NCI-H446 treated with DMSO at 0.1 percent for 48 hours (cell line): ENCODE data around the gene DDAH1.
A peak's percentile ranks its signal among the peaks of the same experiment; 100 is the strongest.

Experiments
- DNase-seq: peaks from one replicate; lab custom pipeline; 2025; lab: John Stamatoyannopoulos, UW

Gene DDAH1

DNA sequence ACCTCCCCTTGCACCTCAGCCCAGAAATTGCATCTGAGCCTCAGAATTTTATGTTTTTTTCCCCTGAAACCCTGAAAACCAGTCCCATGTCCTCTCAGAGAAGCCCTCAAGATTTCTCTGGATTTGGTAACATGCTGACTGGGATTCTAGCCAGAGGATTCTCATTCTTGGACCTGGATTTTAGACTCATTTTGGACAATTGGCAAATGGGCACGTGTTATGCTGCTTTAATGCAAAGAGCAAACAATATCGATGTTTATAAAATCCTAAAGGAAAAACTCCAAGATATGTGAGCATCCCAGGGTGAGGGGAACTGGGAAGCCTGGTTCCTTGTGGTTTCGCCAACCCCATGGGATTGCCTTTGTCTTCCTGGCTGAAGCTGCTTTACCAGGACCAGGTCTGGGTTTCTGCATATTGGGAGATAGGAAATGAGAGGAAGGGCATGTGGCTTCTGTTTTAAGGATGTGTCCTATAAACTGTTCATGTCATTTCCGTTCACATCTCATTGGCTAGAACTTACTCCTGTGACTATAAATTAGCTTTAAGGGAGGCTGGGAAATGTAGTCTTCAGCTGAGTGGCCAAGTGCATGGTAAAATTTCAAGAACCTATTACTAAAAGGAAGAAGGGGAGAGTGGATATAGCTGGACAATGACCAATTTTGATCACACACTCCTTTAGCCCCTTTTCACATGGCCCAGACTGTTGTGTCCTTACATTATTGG lies 161.4 kb downstream of the DDAH1 start:
- peak; percentile 23 for DNase-seq

- no peak for DNase-seq
Measured at GRCh38 chr1:85300140-85300539, 164.8 kb downstream of the DDAH1 start.

- no peak for DNase-seq
Measured at GRCh38 chr1:85297855-85298629, 166.9 kb downstream of the DDAH1 start.

GRCh38 chr1:85297538-85297854 lies 167.5 kb downstream of the DDAH1 start:
- DNase-seq = no peak

DNA sequence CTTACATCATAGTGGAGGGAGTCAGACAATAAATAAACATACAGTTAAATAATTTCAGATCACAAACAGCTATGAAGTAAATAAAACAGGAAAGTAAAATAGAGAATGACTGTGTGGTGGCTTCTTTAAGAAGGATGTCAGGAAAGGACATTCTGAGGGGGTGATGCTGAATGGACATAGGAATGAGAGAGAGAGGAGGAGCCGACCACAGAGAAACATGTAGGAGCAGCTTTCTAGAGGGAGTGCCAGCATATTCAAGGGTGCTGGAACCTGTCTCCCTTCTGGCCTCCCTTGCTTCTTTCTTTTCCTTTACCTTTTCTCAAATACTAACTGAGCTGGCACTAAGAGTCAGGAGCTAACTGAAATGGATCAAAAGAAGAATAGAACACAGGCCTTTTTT lies 168.0 kb downstream of the DDAH1 start:
- DNase-seq = no peak

- DNase-seq = no peak
Measured at GRCh38 chr1:85295654-85296053, 169.3 kb downstream of the DDAH1 start.

GRCh38 chr1:85295006-85295431 lies 169.9 kb downstream of the DDAH1 start:
- DNase-seq = no peak

GRCh38 chr1:85290826-85291225 lies 174.1 kb downstream of the DDAH1 start:
- no peak for DNase-seq

DNA sequence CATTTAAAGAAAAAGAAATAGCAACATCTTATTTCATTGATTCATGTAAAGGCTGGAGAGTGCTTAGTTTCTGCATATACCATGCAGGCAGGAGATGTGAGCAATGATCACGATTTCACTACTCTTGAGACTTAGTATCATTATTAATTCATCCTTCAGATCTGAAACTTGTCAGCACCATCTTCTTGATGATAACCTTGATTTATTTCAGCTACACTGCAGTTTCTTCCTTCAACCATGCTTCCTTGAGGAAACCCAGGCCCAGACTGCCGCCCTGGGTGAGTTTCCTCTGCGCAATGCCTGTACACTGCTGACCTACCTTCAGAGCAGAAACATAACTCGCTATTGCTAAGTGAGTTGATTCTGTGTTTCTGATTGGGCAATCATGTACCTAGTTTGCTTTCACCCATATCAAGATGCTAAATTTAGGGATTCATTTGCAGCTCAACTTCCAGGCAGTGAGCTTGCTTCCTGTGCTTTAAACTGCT lies 175.1 kb downstream of the DDAH1 start:
- no peak for DNase-seq

DNA sequence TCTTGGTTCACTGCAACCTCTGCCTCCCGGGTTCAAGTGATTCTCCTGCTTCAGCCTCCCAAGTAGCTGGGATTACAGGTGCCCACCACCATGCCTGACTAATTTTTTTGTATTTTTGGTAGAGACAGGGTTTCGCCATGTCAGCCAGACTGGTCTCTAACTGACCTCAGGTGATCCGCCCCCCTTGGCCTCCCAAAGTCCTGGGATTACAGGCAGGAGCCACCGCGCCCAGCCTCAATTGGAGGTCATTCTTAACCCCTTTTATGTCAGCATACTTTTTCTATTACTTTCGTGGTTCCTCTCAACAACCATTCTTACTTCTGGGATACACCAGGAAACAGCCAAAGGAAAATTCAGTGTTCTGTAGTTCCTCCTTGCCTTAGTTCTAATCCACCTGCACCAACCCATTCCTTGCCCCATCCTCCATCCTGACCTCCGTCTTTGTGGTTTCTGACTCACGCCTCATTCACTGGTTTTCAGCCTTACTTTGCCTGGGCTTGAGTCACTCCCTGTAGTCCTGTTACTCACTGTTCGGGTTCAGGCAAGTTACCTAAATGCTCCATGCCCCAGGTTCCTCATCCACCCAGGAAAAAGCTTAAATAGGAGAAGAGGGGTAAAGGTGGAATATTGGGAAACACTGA lies 175.6 kb downstream of the DDAH1 start:
- no peak for DNase-seq

DNA sequence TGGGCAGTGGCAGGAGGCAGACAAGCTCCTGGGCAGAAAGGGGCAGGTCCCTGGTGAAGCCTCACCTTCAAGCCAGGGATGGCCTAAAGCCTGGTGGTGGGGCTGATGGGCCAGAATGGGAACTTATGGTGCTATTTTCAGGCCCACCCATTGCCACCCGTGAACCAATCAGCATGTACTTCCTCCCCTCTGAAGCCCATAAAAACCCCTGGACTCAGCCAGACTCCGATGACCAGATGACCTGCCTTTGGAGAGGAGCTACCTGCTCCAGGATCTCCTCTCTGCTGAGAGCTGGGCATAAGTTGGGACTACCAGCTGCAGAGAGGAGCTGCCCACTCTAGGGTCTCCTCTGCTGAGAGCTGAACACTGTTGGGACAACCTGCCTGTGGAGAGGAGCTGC lies 180.8 kb downstream of the DDAH1 start:
- no peak for DNase-seq

- DNase-seq = peak; percentile 15
Measured at GRCh38 chr1:85283475-85284199, 181.3 kb downstream of the DDAH1 start.

GRCh38 chr1:85282424-85282823 lies 182.5 kb downstream of the DDAH1 start:
- DNase-seq = no peak

DNA sequence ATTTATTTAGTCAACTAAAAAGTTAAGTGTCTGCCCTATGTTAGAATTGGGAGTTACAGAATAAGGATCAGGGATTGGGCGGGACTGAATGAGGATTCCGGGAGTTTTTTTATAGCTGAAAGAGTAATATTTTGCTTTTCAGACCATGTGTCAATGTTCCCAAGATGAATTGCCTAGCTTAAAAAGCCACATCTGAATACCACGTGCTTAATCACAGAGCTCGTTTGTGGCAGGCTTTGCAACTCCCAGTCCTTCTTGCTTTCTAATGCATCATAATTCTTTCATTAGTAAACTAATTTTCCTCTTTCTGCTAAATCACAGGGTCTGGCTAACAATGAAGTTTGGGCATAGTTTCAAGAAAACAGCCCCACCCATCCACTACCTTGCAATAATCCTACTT lies 184.3 kb downstream of the DDAH1 start:
- no peak for DNase-seq

GRCh38 chr1:85279458-85280080 lies 185.4 kb downstream of the DDAH1 start:
- DNase-seq = no peak

DNA sequence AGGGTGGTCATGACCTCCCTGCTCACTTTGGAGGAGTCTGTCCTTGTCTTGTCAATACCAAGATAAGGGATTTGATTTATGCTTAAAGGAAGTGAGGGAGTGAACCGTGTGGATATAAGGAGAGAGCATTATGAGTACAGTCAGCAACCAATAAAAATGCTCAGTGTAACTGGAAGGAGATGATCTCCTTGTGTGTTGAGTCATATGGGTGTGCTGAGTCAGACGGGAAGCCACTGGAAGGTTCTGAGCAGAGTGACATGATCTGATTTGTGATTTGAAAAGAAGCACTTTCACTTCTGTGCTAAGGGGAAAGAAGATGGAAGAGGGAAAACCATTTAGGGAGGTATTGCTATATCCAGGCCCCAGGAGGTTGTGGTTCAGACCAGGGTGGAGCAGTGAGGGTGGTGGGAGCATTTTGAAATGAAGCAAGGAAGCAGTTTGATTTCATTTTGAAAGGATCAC lies 186.1 kb downstream of the DDAH1 start:
- DNase-seq = no peak

DNA sequence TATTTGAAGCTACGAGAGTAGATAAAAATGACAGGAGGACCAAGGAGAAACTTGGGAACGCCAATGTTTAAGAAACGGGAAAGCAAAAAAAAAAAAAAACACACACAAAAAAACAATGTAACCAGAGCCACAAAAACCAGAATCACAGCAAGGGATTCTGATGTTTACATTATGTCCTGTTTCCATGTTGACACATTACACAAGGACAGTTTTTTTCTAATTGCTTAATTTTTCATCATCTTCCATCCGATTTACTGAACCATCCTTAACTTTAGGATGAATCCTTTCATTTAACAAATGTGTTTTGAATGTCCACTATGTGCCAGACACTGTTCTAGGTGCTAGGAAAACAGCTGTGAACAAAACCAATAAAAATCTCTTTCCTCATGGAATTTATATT lies 187.2 kb downstream of the DDAH1 start:
- DNase-seq = no peak

DNA sequence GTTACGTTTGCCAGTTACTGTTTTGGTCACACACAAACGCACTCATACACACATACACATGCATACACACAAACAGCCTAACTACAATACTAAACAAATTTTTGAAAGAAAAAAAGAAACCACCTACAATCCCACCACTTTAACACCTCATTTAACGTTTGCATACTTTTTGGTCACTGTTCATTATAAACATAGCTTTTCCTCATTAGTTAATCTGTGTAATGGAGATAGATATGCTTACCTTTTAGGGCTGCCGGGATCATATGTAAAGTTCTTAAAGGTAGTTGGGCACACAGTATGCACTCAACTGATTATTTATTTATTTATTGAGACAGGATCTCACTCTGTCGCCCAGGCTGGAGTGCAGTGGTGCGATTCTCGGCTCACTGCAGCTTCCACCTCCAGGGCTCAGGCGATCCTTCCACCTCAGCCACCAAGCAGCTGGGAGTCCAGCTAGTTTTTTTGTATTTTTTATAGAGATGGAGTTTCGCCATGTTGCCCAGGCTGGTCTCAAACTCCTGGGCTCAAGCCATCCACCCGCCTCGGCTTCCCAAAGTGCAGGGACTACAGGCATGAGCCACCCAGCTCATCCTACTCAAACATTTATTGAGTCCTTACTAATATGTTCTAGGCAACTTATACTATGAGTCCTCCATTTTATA lies 187.8 kb downstream of the DDAH1 start:
- no peak for DNase-seq

DNA sequence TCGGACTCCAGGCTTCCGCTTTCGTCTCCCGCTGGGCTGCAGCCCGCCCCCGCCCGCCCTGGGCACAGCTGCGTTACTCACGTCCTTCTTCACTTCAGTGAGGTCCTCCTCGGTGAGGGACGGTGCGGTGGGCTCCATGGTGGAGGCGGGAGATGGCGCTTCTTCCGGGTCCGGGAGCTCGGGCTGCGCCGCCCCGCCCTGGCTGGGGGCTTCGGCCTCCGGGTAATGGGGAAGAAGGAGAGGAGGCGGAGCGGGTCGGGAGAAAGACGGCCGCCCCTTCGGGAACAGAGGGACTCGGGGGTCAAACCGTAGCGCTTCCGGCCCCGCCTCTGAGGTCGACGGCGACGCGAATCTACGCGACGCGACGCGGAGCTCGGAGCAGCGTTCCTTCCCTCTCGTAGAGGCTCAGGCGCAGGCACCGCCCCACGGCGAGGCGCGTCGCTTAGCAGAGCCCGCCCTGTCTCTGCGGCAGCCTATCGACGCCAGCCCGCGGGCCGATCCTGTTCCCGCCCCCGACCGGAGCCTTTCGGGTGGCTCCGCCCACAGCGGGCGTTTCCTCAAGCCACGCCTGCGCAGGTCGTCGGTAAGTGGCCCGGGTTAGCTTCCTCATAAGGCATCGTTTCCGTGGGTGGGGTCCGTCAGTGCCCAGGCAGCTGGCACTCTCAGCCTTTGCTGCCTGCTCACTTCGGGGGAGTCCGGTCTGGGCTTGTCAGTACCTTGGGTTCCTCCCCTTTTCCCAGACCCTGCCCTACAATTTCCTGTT lies 188.6 kb downstream of the DDAH1 start, which contains the start of gene BCL10:
TSS of gene BCL10 (minus strand) at position 418 of the 763 bp plus-strand sequence. CDS start at position 138, 280 bp downstream.
- DNase-seq = peak; percentile 98

GRCh38 chr1:85275701-85276214 lies 189.2 kb downstream of the DDAH1 start:
- no peak for DNase-seq
